Natural killer cell treated with Interleukin-12 subunit alpha and Interleukin-12 subunit beta and Interleukin-15 and Interleukin-18, amount 100 ng/mL, for 72 hours (primary cell): ENCODE results near the gene PLEKHA3. TPM values are rescaled to one million over a fixed set of nuclear protein-coding genes. Genes with fewer than 3 reads are reported as not detected.

Source experiments
- ATAC-seq, 2 donors: fragments of 150-1000 bp; cut with Tn5 transposase in 1 of 2; sonication (Bioruptor Pico), chemical (Tn5 transposase) in 1 of 2; 2 replicates each; pipeline ENCODE4 v1.10.0; 2021
- DNase-seq: peaks from one replicate; pipeline ENCODE4 v3.0.0; 2022; ENCODE audit warnings: low spot score
- H3K27ac Mint-ChIP-seq, 2 donors: 1 replicate in 1 of 2; 2 replicates in 1 of 2; pipeline ENCODE4 v1.8.0; 2022; ENCODE audit warnings: mixed read lengths in 2 of 2, mild to moderate bottlenecking in 1 of 2, moderate library complexity in 1 of 2
- H3K27me3 Mint-ChIP-seq, 2 donors: 1 replicate in 1 of 2; 2 replicates in 1 of 2; pipeline ENCODE4 v1.8.0; 2022; ENCODE audit warnings: mixed read lengths in 2 of 2
- H3K36me3 Mint-ChIP-seq: one replicate; pipeline ENCODE4 v1.8.0; 2022; ENCODE audit warnings: mixed read lengths
- H3K4me1 Mint-ChIP-seq, 2 donors: 1 replicate in 1 of 2; 2 replicates in 1 of 2; pipeline ENCODE4 v1.8.0; 2022; ENCODE audit warnings: low read depth in 2 of 2, mixed read lengths in 2 of 2, mild to moderate bottlenecking in 1 of 2
- H3K4me3 Mint-ChIP-seq: one replicate; pipeline ENCODE4 v1.8.0; 2022; ENCODE audit warnings: mixed read lengths
- H3K9me3 Mint-ChIP-seq: 2 replicates; pipeline ENCODE4 v1.8.0; 2022; ENCODE audit warnings: mixed read lengths
- total RNA-seq, 2 donors: library from RNA; stranded (reverse); gene quantifications; one replicate each; pipeline ENCODE4 v1.2.3, GENCODE V29; 2022

The PLEKHA3 gene
- total RNA-seq, 2 donors from 2014 or later: 36.7 to 41.2 TPM

GRCh38 chr2:178496049-178496448, 15.8 kb downstream of the PLEKHA3 start:
- Mint-ChIP-seq H3K9me3 (no peaks in the 10 kb centered on the region), H3K27ac (no peak overlapping the region), H3K4me1 (peaks cover 0 to 5% of the 10 kb centered on the region in 2 donors), H3K36me3 (peaks cover 21% of the 10 kb centered on the region), H3K4me3 (no peak overlapping the region), H3K27me3 (no peaks in the 10 kb centered on the region)
- DNase-seq (no peak), ATAC-seq (no peak)

GRCh38 chr2:178498137-178498536, 17.9 kb downstream of the PLEKHA3 start:
- Mint-ChIP-seq H3K36me3 (peaks cover 25% of the 10 kb centered on the region), H3K27ac (no peak overlapping the region), H3K4me1 (no peaks in the 10 kb centered on the region), H3K9me3 (no peaks in the 10 kb centered on the region), H3K27me3 (no peaks in the 10 kb centered on the region), H3K4me3 (no peak overlapping the region)
- DNase-seq: no peak
- no peak for ATAC-seq

GRCh38 chr2:178499640-178500039, 19.4 kb downstream of the PLEKHA3 start:
- Mint-ChIP-seq H3K4me1 (no peaks in the 10 kb centered on the region), H3K27ac (no peak overlapping the region), H3K4me3 (no peak overlapping the region), H3K36me3 (peaks cover 25% of the 10 kb centered on the region), H3K9me3 (no peaks in the 10 kb centered on the region), H3K27me3 (no peaks in the 10 kb centered on the region)
- DNase-seq: no peak
- no peak for ATAC-seq

- DNase-seq: no peak
- no peak overlapping the region for H3K4me3 Mint-ChIP-seq
- no peak for ATAC-seq
- peaks cover under 1 to 4% of the 10 kb centered on the region in 2 donors for H3K4me1 Mint-ChIP-seq
- no peaks in the 10 kb centered on the region for H3K27me3 Mint-ChIP-seq
- H3K27ac Mint-ChIP-seq: no peak overlapping the region
- H3K9me3 Mint-ChIP-seq: no peaks in the 10 kb centered on the region
- peaks cover 22% of the 10 kb centered on the region for H3K36me3 Mint-ChIP-seq
These were observed 22.5 kb downstream of the PLEKHA3 start for GRCh38 chr2:178502751-178503150.

- Mint-ChIP-seq H3K27me3 (no peaks in the 10 kb centered on the region), H3K9me3 (no peaks in the 10 kb centered on the region), H3K27ac (no peak overlapping the region), H3K36me3 (peaks cover 21% of the 10 kb centered on the region), H3K4me3 (no peak overlapping the region), H3K4me1 (peaks cover 5 to 12% of the 10 kb centered on the region in 2 donors)
- ATAC-seq (no peak), DNase-seq (no peak)
These were observed 25.8 kb downstream of the PLEKHA3 start for GRCh38 chr2:178506101-178506500.

GRCh38 chr2:178506524-178506923, 26.3 kb downstream of the PLEKHA3 start:
- DNase-seq (no peak), ATAC-seq (no peak)
- Mint-ChIP-seq H3K9me3 (no peaks in the 10 kb centered on the region), H3K4me3 (no peak overlapping the region), H3K27ac (no peak overlapping the region), H3K4me1 (peaks cover 5 to 12% of the 10 kb centered on the region in 2 donors), H3K36me3 (peaks cover 18% of the 10 kb centered on the region), H3K27me3 (no peaks in the 10 kb centered on the region)

GRCh38 chr2:178506949-178507348, 26.7 kb downstream of the PLEKHA3 start:
- H3K4me3 Mint-ChIP-seq: no peak overlapping the region
- no peaks in the 10 kb centered on the region for H3K9me3 Mint-ChIP-seq
- H3K27ac Mint-ChIP-seq: no peak overlapping the region
- ATAC-seq (no peak), DNase-seq (no peak)
- H3K4me1 Mint-ChIP-seq: peaks cover 7 to 12% of the 10 kb centered on the region in 2 donors
- no peaks in the 10 kb centered on the region for H3K27me3 Mint-ChIP-seq
- peaks cover 14% of the 10 kb centered on the region for H3K36me3 Mint-ChIP-seq

- H3K4me3 Mint-ChIP-seq: no peak overlapping the region
- H3K36me3 Mint-ChIP-seq: peaks cover 9% of the 10 kb centered on the region
- H3K27ac Mint-ChIP-seq: peak overlapping the region in 1 of 2 donors; percentile 16
- no peaks in the 10 kb centered on the region for H3K27me3 Mint-ChIP-seq
- DNase-seq (no peak), ATAC-seq (no peak)
- no peaks in the 10 kb centered on the region for H3K9me3 Mint-ChIP-seq
- H3K4me1 Mint-ChIP-seq: peaks cover 7 to 20% of the 10 kb centered on the region in 2 donors
These were observed 28.4 kb downstream of the PLEKHA3 start for GRCh38 chr2:178508646-178509045.

- Mint-ChIP-seq H3K36me3 (peaks cover 9% of the 10 kb centered on the region), H3K4me3 (no peak overlapping the region), H3K27ac (no peak overlapping the region), H3K4me1 (peaks cover 17 to 31% of the 10 kb centered on the region in 2 donors), H3K9me3 (no peaks in the 10 kb centered on the region), H3K27me3 (no peaks in the 10 kb centered on the region)
- ATAC-seq (no peak), DNase-seq (no peak)
These were observed 30.1 kb downstream of the PLEKHA3 start for GRCh38 chr2:178510384-178510783.

GRCh38 chr2:178512484-178512883, 32.2 kb downstream of the PLEKHA3 start:
- DNase-seq: no peak
- Mint-ChIP-seq H3K9me3 (no peaks in the 10 kb centered on the region), H3K27ac (no peak overlapping the region)

GRCh38 chr2:178513876-178514275, 33.6 kb downstream of the PLEKHA3 start:
- Mint-ChIP-seq H3K9me3 (no peaks in the 10 kb centered on the region), H3K27ac (no peak overlapping the region), H3K27me3 (no peaks in the 10 kb centered on the region), H3K36me3 (no peaks in the 10 kb centered on the region), H3K4me1 (peaks cover 12 to 20% of the 10 kb centered on the region in 2 donors), H3K4me3 (no peak overlapping the region)
- DNase-seq (no peak), ATAC-seq (no peak)

More at GRCh38 chr2:178512484-178512883, 32.2 kb downstream of the PLEKHA3 start:
- ATAC-seq: no peak
- Mint-ChIP-seq H3K36me3 (peaks cover 8% of the 10 kb centered on the region), H3K4me3 (no peak overlapping the region), H3K4me1 (peaks cover 17 to 30% of the 10 kb centered on the region in 2 donors), H3K27me3 (no peaks in the 10 kb centered on the region)

GRCh38 chr2:178514664-178515063, 34.4 kb downstream of the PLEKHA3 start:
- Mint-ChIP-seq H3K27ac (peak overlapping the region in 1 of 2 donors; percentile 55), H3K9me3 (no peaks in the 10 kb centered on the region), H3K36me3 (no peaks in the 10 kb centered on the region), H3K4me1 (peaks cover 12 to 20% of the 10 kb centered on the region in 2 donors), H3K4me3 (peak overlapping the region; percentile 35), H3K27me3 (no peaks in the 10 kb centered on the region)
- peak; percentile 80 to 96 for ATAC-seq
- no peak for DNase-seq

- DNase-seq (no peak), ATAC-seq (no peak)
- peaks cover 10 to 17% of the 10 kb centered on the region in 2 donors for H3K4me1 Mint-ChIP-seq
- H3K27ac Mint-ChIP-seq: no peak overlapping the region
- H3K36me3 Mint-ChIP-seq: no peaks in the 10 kb centered on the region
- no peak overlapping the region for H3K4me3 Mint-ChIP-seq
- H3K27me3 Mint-ChIP-seq: no peaks in the 10 kb centered on the region
- no peaks in the 10 kb centered on the region for H3K9me3 Mint-ChIP-seq
These were observed 37.2 kb downstream of the PLEKHA3 start for GRCh38 chr2:178517496-178517895.

- H3K36me3 Mint-ChIP-seq: no peaks in the 10 kb centered on the region
- peak overlapping the region in 1 of 2 donors; percentile 55 for H3K27ac Mint-ChIP-seq
- no peak overlapping the region for H3K4me3 Mint-ChIP-seq
- DNase-seq (no peak), ATAC-seq (no peak)
- no peaks in the 10 kb centered on the region for H3K27me3 Mint-ChIP-seq
- no peaks in the 10 kb centered on the region for H3K9me3 Mint-ChIP-seq
- H3K4me1 Mint-ChIP-seq: peaks cover 11 to 13% of the 10 kb centered on the region in 2 donors
These were observed 41.3 kb downstream of the PLEKHA3 start for GRCh38 chr2:178521304-178522150.
